Measurements from ENCODE around the gene DRD3.

Gene DRD3

GRCh38 chr3:114081037-114081436 is 97.8 kb downstream of the DRD3 start:
- no peak overlapping the region for H3K27ac ChIP-seq
- no peak for TF ChIP-seq ZFX (IDR thresholded peaks at IDR 0.05)
- no peak for TF ChIP-seq CTCF (conservative IDR thresholded peaks at IDR 0.05)

- no peak for TF ChIP-seq CTCF (conservative IDR thresholded peaks at IDR 0.05)
- no peak overlapping the region for H3K27ac ChIP-seq
Observed at GRCh38 chr3:114080201-114080600, 98.7 kb downstream of the DRD3 start.

GRCh38 chr3:114079761-114080160 is 99.1 kb downstream of the DRD3 start:
- TF ChIP-seq ZFX (IDR thresholded peaks at IDR 0.05) (no peak), CTCF (conservative IDR thresholded peaks at IDR 0.05) (no peak)
- H3K27ac ChIP-seq: no peak overlapping the region

GRCh38 chr3:114078126-114078525 is 100.7 kb downstream of the DRD3 start:
- TF ChIP-seq ZFX (IDR thresholded peaks at IDR 0.05) (no peak), CTCF (conservative IDR thresholded peaks at IDR 0.05) (no peak)
- no peak overlapping the region for H3K27ac ChIP-seq
